NCI-H1694 (cell line): ENCODE results near the gene DESI2.
A peak's percentile ranks its signal among the peaks of the same experiment; 100 is the strongest.

Experiments used
- DNase-seq: peaks from one replicate; lab custom pipeline; 2025; lab: John Stamatoyannopoulos, UW

The DESI2 gene

GRCh38 chr1:244652623-244653438 is at the start of gene DESI2:
Gene DESI2 (plus strand): TSS chr1:244653126. CDS start chr1:244653314, 188 bp downstream.
- peak; percentile 99 for DNase-seq

GRCh38 chr1:244603498-244603897 is 49.4 kb upstream of the DESI2 start:
- peak; percentile 55 for DNase-seq

- no peak for DNase-seq
Measured at GRCh38 chr1:244605835-244606370, 47.0 kb upstream of the DESI2 start.

GRCh38 chr1:244614113-244614836 is 38.7 kb upstream of the DESI2 start:
- DNase-seq: no peak

GRCh38 chr1:244614879-244615278 is 38.0 kb upstream of the DESI2 start:
- no peak for DNase-seq

- DNase-seq: no peak
Measured at GRCh38 chr1:244615301-244615700, 37.6 kb upstream of the DESI2 start.

- DNase-seq: no peak
Measured at GRCh38 chr1:244626709-244627108, 26.2 kb upstream of the DESI2 start.

GRCh38 chr1:244628789-244629188 is 24.1 kb upstream of the DESI2 start:
- DNase-seq: no peak

GRCh38 chr1:244633140-244633539 is 19.8 kb upstream of the DESI2 start:
- no peak for DNase-seq

GRCh38 chr1:244634546-244634945 is 18.4 kb upstream of the DESI2 start:
- no peak for DNase-seq

GRCh38 chr1:244636488-244637259 is 16.3 kb upstream of the DESI2 start:
- DNase-seq: no peak

GRCh38 chr1:244639561-244639960 is 13.4 kb upstream of the DESI2 start:
- DNase-seq: no peak

GRCh38 chr1:244640917-244641316 is 12.0 kb upstream of the DESI2 start:
- DNase-seq: no peak

- DNase-seq: no peak
Measured at GRCh38 chr1:244642526-244642925, 10.4 kb upstream of the DESI2 start.

GRCh38 chr1:244642988-244643387 is 9.9 kb upstream of the DESI2 start:
- no peak for DNase-seq

GRCh38 chr1:244645414-244645813 is 7.5 kb upstream of the DESI2 start:
- no peak for DNase-seq

- no peak for DNase-seq
Measured at GRCh38 chr1:244645890-244646289, 7.0 kb upstream of the DESI2 start.

- no peak for DNase-seq
Measured at GRCh38 chr1:244647819-244648218, 5.1 kb upstream of the DESI2 start.

- no peak for DNase-seq
Measured at GRCh38 chr1:244651956-244652622, 837 bp upstream of the DESI2 start.

GRCh38 chr1:244653439-244654107 is 647 bp downstream of the DESI2 start:
- DNase-seq: no peak
